ENCODE data around the gene CCDC152. TPM values are rescaled to one million over a fixed set of nuclear protein-coding genes. Genes with fewer than 3 reads are reported as not detected.

CCDC152 gene
- total RNA-seq, 1 experiment from 2014 or later, result not detected

DNA sequence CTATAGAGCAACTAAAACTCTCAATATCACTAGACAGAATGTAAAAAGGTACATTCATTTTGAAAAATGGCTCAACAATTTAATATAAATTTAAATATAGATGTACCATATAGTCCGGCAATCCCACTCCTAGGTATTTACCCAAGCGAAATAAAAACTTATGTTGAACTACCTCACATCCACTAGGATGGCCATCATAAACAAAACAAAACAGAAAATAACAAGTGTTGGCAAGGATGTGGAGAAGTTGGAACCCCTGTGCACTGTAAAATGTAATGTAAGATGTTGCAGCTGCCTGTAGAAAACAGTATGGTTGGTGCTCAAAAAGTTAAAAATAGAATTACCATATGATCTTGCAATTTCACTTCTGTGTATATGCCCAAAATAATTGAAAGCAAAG, 91.9 kb downstream of the CCDC152 start (continued):
- TF ChIP-seq, protein P1, sequence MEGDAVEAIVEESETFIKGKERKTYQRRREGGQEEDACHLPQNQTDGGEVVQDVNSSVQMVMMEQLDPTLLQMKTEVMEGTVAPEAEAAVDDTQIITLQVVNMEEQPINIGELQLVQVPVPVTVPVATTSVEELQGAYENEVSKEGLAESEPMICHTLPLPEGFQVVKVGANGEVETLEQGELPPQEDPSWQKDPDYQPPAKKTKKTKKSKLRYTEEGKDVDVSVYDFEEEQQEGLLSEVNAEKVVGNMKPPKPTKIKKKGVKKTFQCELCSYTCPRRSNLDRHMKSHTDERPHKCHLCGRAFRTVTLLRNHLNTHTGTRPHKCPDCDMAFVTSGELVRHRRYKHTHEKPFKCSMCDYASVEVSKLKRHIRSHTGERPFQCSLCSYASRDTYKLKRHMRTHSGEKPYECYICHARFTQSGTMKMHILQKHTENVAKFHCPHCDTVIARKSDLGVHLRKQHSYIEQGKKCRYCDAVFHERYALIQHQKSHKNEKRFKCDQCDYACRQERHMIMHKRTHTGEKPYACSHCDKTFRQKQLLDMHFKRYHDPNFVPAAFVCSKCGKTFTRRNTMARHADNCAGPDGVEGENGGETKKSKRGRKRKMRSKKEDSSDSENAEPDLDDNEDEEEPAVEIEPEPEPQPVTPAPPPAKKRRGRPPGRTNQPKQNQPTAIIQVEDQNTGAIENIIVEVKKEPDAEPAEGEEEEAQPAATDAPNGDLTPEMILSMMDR (IDR thresholded peaks at IDR 0.05 in 2 of 3, conservative IDR thresholded peaks at IDR 0.05 in 1 of 3; ENCODE audit: borderline replicate concordance in 1 of 3, insufficient read depth in 1 of 3, low read depth in 2 of 3, low read length in 2 of 3), result no peak
- TF ChIP-seq, protein P2, sequence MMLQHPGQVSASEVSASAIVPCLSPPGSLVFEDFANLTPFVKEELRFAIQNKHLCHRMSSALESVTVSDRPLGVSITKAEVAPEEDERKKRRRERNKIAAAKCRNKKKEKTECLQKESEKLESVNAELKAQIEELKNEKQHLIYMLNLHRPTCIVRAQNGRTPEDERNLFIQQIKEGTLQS (IDR thresholded peaks at IDR 0.05), result no peak
- TF ChIP-seq ELF1 (IDR thresholded peaks at IDR 0.05; ENCODE audit: borderline replicate concordance, low read depth) (no peak), SRF (IDR thresholded peaks at IDR 0.05; ENCODE audit: low read depth) (no peak)

DNA sequence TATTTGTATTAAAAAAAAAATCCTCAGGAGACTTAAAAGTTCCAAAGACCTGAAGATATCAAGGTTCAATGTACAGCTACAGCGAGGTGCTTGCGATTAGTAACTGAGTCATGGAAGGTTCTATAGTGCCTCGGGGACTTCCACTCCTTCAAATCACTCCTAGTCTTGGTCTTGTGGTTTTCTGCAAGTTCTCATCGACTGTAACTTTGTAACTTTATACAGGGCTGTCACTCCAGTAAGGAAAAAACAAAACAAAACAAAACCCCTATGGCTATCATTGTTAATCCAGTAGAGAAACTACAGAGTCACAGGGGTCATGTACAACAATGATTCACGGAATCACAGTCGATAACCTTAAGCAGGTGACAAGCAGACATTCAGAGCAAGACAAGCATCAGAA, 94.9 kb downstream of the CCDC152 start:
- BruUV-seq (replicated peaks), result no TSS peak

More for the DNA sequence above, 94.9 kb downstream of the CCDC152 start:
- Histone ChIP-seq H3K27me3 (ENCODE audit: insufficient read depth, low read length) (no peaks in the 10 kb centered on the region), H3K4me1 (ENCODE audit: control insufficient read depth in 1 of 2, insufficient read depth in 2 of 2, low read length in 2 of 2) (no peaks in the 10 kb centered on the region), H3K9me3 (ENCODE audit: control insufficient read depth in 1 of 2, insufficient read depth in 1 of 2, low read depth in 1 of 2, low read length in 2 of 2) (no peaks in the 10 kb centered on the region), H3K9ac (ENCODE audit: low read length) (no peak overlapping the region), H3K4me2 (ENCODE audit: low read length) (no peak overlapping the region), H3K9me2 (ENCODE audit: insufficient read depth) (no peaks in the 10 kb centered on the region), H3K79me2 (ENCODE audit: insufficient read depth, low read length) (no peaks in the 10 kb centered on the region), H3K27ac (ENCODE audit: low read depth, low read length) (no peak overlapping the region), H3K4me3 (replicated peaks in 1 of 2; ENCODE audit: low read depth in 1 of 2, low read length in 2 of 2) (no peak overlapping the region), H4K20me1 (ENCODE audit: insufficient read depth) (no peaks in the 10 kb centered on the region), H3K36me3 (ENCODE audit: control insufficient read depth in 1 of 2, insufficient read depth in 2 of 2, low read length in 2 of 2) (no peaks in the 10 kb centered on the region), H2AFZ (ENCODE audit: low read depth, low read length, poor library complexity, severe bottlenecking) (no peak overlapping the region)
- intact Hi-C loops (cut with micrococcal nuclease), result no loop called here
- ChIA-PET CTCF (no interaction called here), POLR2A (no interaction called here), RAD21 (ENCODE audit: low non-redundant PET in 1 of 2, low total read pairs in 2 of 2, uncharacterized antibody in 2 of 2, unreplicated experiment in 2 of 2) (no interaction called here)
- ATAC-seq, result no peak
- DNase-seq (ENCODE audit: low read depth, low spot score), result no peak
- TF ChIP-seq SP1 (IDR thresholded peaks at IDR 0.05; ENCODE audit: low read depth), result no peak
- no peak for TF ChIP-seq SIN3A (IDR thresholded peaks at IDR 0.05; ENCODE audit: low read depth)
- TF ChIP-seq EZH2phosphoT487 (IDR thresholded peaks at IDR 0.05; ENCODE audit: borderline replicate concordance), result no peak
- TF ChIP-seq, protein P3, sequence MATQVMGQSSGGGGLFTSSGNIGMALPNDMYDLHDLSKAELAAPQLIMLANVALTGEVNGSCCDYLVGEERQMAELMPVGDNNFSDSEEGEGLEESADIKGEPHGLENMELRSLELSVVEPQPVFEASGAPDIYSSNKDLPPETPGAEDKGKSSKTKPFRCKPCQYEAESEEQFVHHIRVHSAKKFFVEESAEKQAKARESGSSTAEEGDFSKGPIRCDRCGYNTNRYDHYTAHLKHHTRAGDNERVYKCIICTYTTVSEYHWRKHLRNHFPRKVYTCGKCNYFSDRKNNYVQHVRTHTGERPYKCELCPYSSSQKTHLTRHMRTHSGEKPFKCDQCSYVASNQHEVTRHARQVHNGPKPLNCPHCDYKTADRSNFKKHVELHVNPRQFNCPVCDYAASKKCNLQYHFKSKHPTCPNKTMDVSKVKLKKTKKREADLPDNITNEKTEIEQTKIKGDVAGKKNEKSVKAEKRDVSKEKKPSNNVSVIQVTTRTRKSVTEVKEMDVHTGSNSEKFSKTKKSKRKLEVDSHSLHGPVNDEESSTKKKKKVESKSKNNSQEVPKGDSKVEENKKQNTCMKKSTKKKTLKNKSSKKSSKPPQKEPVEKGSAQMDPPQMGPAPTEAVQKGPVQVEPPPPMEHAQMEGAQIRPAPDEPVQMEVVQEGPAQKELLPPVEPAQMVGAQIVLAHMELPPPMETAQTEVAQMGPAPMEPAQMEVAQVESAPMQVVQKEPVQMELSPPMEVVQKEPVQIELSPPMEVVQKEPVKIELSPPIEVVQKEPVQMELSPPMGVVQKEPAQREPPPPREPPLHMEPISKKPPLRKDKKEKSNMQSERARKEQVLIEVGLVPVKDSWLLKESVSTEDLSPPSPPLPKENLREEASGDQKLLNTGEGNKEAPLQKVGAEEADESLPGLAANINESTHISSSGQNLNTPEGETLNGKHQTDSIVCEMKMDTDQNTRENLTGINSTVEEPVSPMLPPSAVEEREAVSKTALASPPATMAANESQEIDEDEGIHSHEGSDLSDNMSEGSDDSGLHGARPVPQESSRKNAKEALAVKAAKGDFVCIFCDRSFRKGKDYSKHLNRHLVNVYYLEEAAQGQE (IDR thresholded peaks at IDR 0.05; ENCODE audit: low read depth), result no peak
- no peak for TF ChIP-seq EZH2 (IDR thresholded peaks at IDR 0.05)
- TF ChIP-seq ZNF274 (IDR thresholded peaks at IDR 0.05; ENCODE audit: low read depth, low read length), result no peak
- TF ChIP-seq POLR2AphosphoS5 (IDR thresholded peaks at IDR 0.05; ENCODE audit: low read depth, low read length), result no peak
- TF ChIP-seq POLR2A (IDR thresholded peaks at IDR 0.05; ENCODE audit: borderline replicate concordance, extremely low read depth, insufficient read depth, insufficient read length), result no peak
- TF ChIP-seq SRF (IDR thresholded peaks at IDR 0.05; ENCODE audit: low read depth), result no peak
- no peak for TF ChIP-seq JUND (IDR thresholded peaks at IDR 0.05)
- TF ChIP-seq YY1 (IDR thresholded peaks at IDR 0.05; ENCODE audit: extremely low read depth, insufficient replicate concordance, low read depth, low read length), result no peak
- TF ChIP-seq CEBPB (IDR thresholded peaks at IDR 0.05; ENCODE audit: low read depth), result no peak
- no peak for TF ChIP-seq TCF7L2 (IDR thresholded peaks at IDR 0.05; ENCODE audit: borderline replicate concordance, extremely low read depth, insufficient read depth, insufficient read length)
- no peak for TF ChIP-seq ELF1 (IDR thresholded peaks at IDR 0.05; ENCODE audit: borderline replicate concordance, low read depth)
- TF ChIP-seq, protein P2 (IDR thresholded peaks at IDR 0.05), result no peak
- TF ChIP-seq ZFX (IDR thresholded peaks at IDR 0.05), result no peak
- no peak for TF ChIP-seq EGR1 (IDR thresholded peaks at IDR 0.05; ENCODE audit: low read depth)
